SK-N-MC (cell line): ENCODE data around the gene GSK3B.

Experiments used
- EZH2 ChIP-seq: fragments of 200-600 bp; sonication (generic); IDR thresholded peaks from one replicate; pipeline ENCODE4 v1.6.1; 2017; ENCODE audit warnings: antibody characterized with exemption
- POLR2AphosphoS5 ChIP-seq: IDR thresholded peaks from 2 replicates; pipeline ENCODE4 v1.6.1; 2012; ENCODE audit warnings: mild to moderate bottlenecking, low read depth, low read length, borderline replicate concordance

- no peak for TF ChIP-seq POLR2AphosphoS5
- no peak for TF ChIP-seq EZH2
Observed at GRCh38 chr3:119945291-119945690, 149.0 kb downstream of the GSK3B start.
